NCI-H2227 (cell line): Measurements from ENCODE around the gene NQO2.

Source experiments
- DNase-seq: peaks from one replicate; lab custom pipeline; 2025; ENCODE audit not compliant: unreplicated experiment; lab: John Stamatoyannopoulos, UW

NQO2 gene

GRCh38 chr6:3068329-3069214, 68.9 kb downstream of the NQO2 start, which contains the start of gene RIPK1:
RIPK1 (plus strand) TSS chr6:3068494; CDS start chr6:3076824, 8,330 bp downstream.
- DNase-seq = peak; percentile 93
